Measurements from ENCODE around the gene HLF. TPM values are rescaled to one million over a fixed set of nuclear protein-coding genes. Genes with fewer than 3 reads are reported as not detected.

The HLF gene
- total RNA-seq, 4 donors from 2014 or later, result 8.5 to 17.5 (median 13.3) TPM

- TF ChIP-seq EP300 (IDR thresholded peaks at IDR 0.05; ENCODE audit: low read depth) (no peak), POLR2AphosphoS5 (IDR thresholded peaks at IDR 0.05) (no peak), POLR2A (IDR thresholded peaks at IDR 0.05) (no peak)
- TF ChIP-seq, protein P1, sequence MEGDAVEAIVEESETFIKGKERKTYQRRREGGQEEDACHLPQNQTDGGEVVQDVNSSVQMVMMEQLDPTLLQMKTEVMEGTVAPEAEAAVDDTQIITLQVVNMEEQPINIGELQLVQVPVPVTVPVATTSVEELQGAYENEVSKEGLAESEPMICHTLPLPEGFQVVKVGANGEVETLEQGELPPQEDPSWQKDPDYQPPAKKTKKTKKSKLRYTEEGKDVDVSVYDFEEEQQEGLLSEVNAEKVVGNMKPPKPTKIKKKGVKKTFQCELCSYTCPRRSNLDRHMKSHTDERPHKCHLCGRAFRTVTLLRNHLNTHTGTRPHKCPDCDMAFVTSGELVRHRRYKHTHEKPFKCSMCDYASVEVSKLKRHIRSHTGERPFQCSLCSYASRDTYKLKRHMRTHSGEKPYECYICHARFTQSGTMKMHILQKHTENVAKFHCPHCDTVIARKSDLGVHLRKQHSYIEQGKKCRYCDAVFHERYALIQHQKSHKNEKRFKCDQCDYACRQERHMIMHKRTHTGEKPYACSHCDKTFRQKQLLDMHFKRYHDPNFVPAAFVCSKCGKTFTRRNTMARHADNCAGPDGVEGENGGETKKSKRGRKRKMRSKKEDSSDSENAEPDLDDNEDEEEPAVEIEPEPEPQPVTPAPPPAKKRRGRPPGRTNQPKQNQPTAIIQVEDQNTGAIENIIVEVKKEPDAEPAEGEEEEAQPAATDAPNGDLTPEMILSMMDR (IDR thresholded peaks at IDR 0.05), result no peak
- peaks cover 64% of the 10 kb centered on the region for H3K27me3 ChIP-seq
Measured at GRCh38 chr17:55263569-55264277, 1.0 kb upstream of the HLF start.

GRCh38 chr17:55264278-55264644 lies 499 bp upstream of the HLF start:
- TF ChIP-seq, protein P1 (IDR thresholded peaks at IDR 0.05), result no peak
- no peak for TF ChIP-seq EP300 (IDR thresholded peaks at IDR 0.05; ENCODE audit: low read depth)
- no peak for TF ChIP-seq POLR2AphosphoS5 (IDR thresholded peaks at IDR 0.05)
- TF ChIP-seq POLR2A (IDR thresholded peaks at IDR 0.05), result no peak
- H3K9me3 ChIP-seq, result no peaks in the 10 kb centered on the region
- WGBS, 2 donors (ENCODE audit: low coverage in 1 of 2), result 7 to 13% methylated on average over 9 to 13 of the region's 13 CpGs
- H3K27ac ChIP-seq, result no peak overlapping the region
- H3K27me3 ChIP-seq, result peaks cover 64% of the 10 kb centered on the region
- DNase-seq, result no peak
- no peaks in the 10 kb centered on the region for H3K36me3 ChIP-seq
- H3K4me3 ChIP-seq, result peak overlapping the region in 3 of 4 donors; percentile 41 to 62 (median 44)
- in situ Hi-C loops (cut with MboI; ENCODE audit: low pct_ligation_motif_present in 1 of 4, low pct_unique_long_range_greater_than_20kb in 1 of 4, low sequenced_read_pairs in 3 of 4) (no loop called here), intact Hi-C loops (cut with DNase I; ENCODE audit: low total_unique reads) (loop anchor here (5.0 kb wide), 1 partner anchor 33 kb away; no protein-coding TSS in a partner anchor)
- peaks cover 8 to 27% (median 21%) of the 10 kb centered on the region in 4 donors for H3K4me1 ChIP-seq

More at GRCh38 chr17:55263569-55264277, 1.0 kb upstream of the HLF start:
- H3K36me3 ChIP-seq, result no peaks in the 10 kb centered on the region
- in situ Hi-C loops (cut with MboI; ENCODE audit: low pct_ligation_motif_present in 1 of 4, low pct_unique_long_range_greater_than_20kb in 1 of 4, low sequenced_read_pairs in 3 of 4), result no loop called here
- no peak overlapping the region for H3K27ac ChIP-seq
- H3K4me1 ChIP-seq, result peaks cover 8 to 24% (median 21%) of the 10 kb centered on the region in 4 donors
- WGBS, 2 donors (ENCODE audit: low coverage in 1 of 2), result 8 to 13% methylated on average over 2 to 31 of the region's 31 CpGs
- peak overlapping the region in 3 of 4 donors; percentile 41 to 62 (median 44) for H3K4me3 ChIP-seq
- intact Hi-C loops (cut with DNase I; ENCODE audit: low total_unique reads), result loop anchor here (5.0 kb wide), 1 partner anchor 34 kb away; no protein-coding TSS in a partner anchor
- no peaks in the 10 kb centered on the region for H3K9me3 ChIP-seq
- DNase-seq, result no peak

- H3K9me3 ChIP-seq, result no peaks in the 10 kb centered on the region
- H3K27me3 ChIP-seq, result peaks cover 62% of the 10 kb centered on the region
- H3K27ac ChIP-seq, result peak overlapping the region; percentile 76 to 86 (median 81)
- intact Hi-C loops (cut with DNase I; ENCODE audit: low total_unique reads) (no loop called here), in situ Hi-C loops (cut with MboI; ENCODE audit: low pct_ligation_motif_present in 1 of 4, low pct_unique_long_range_greater_than_20kb in 1 of 4, low sequenced_read_pairs in 3 of 4) (no loop called here)
- peaks cover 8 to 33% (median 21%) of the 10 kb centered on the region in 4 donors for H3K4me1 ChIP-seq
- H3K4me3 ChIP-seq, result peak overlapping the region; percentile 30 to 62 (median 42)
- TF ChIP-seq, protein P1 (IDR thresholded peaks at IDR 0.05), result no peak
- 2 to 8% methylated on average over 19 to 50 of the region's 52 CpGs for WGBS, 2 donors (ENCODE audit: low coverage in 1 of 2)
- H3K36me3 ChIP-seq, result no peaks in the 10 kb centered on the region
- no peak for DNase-seq
Measured at GRCh38 chr17:55265311-55266021, 706 bp downstream of the HLF start.
